CD8-positive, alpha-beta memory T cell (primary cell): Measurements from ENCODE around the gene PHLDB3. TPM values are rescaled to one million over a fixed set of nuclear protein-coding genes. Genes with fewer than 3 reads are reported as not detected.

Experiments
- CTCF ChIA-PET: fragments of 350-600 bp; sonication (Branson Sonifier 250); formaldehyde crosslinking; loops from one replicate; lab custom pipeline; 2021; ENCODE audit warnings: antibody characterized with exemption; lab: Charles Lee
- POLR2A ChIA-PET: fragments of 350-600 bp; sonication (Branson Sonifier 250); formaldehyde crosslinking; loops from one replicate; lab custom pipeline; 2021; ENCODE audit warnings: antibody characterized with exemption; lab: Charles Lee
- DNase-seq, 5 donors: peaks; one replicate each; pipeline versions ENCODE4 v3.0.0 to v3.0.0-alpha.2; 2020 to 2022; ENCODE audit warnings: mixed read lengths in 1 of 5
- H3K27ac ChIP-seq: one replicate; pipeline ENCODE4 v1.7.0; 2013; ENCODE audit warnings: low read depth, mild to moderate bottlenecking, low read length, moderate library complexity
- H3K27me3 ChIP-seq: 2 replicates; pipeline ENCODE4 v1.7.0; 2013; ENCODE audit warnings: low read length, mild to moderate bottlenecking; ENCODE audit not compliant: insufficient read depth, poor library complexity, severe bottlenecking
- H3K36me3 ChIP-seq: 2 replicates; pipeline ENCODE4 v1.7.0; 2013; ENCODE audit warnings: mild to moderate bottlenecking, low read length, moderate library complexity; ENCODE audit not compliant: insufficient read depth
- H3K4me1 ChIP-seq: 2 replicates; pipeline ENCODE4 v1.7.0; 2013; ENCODE audit warnings: mild to moderate bottlenecking, low read length, moderate library complexity; ENCODE audit not compliant: insufficient read depth
- H3K4me3 ChIP-seq: 2 replicates; pipeline ENCODE4 v1.7.0; 2013; ENCODE audit warnings: mild to moderate bottlenecking, low read length
- H3K9me3 ChIP-seq: 2 replicates; pipeline ENCODE4 v1.7.0; 2013; ENCODE audit warnings: mild to moderate bottlenecking, low read length
- H3K27ac Mint-ChIP-seq, 8 donors: one replicate each; pipeline ENCODE4 v1.8.0; 2020 to 2021; ENCODE audit warnings: mixed read lengths in 8 of 8, mild to moderate bottlenecking in 6 of 8, inconsistent platforms in 3 of 8, moderate library complexity in 3 of 8
- H3K27me3 Mint-ChIP-seq, 2 donors: one replicate each; pipeline ENCODE4 v1.8.0; 2020 to 2021; ENCODE audit warnings: mixed read lengths in 2 of 2, mild to moderate bottlenecking in 1 of 2, moderate library complexity in 1 of 2
- H3K36me3 Mint-ChIP-seq, 3 donors: one replicate each; pipeline ENCODE4 v1.8.0; 2020 to 2021; ENCODE audit warnings: mixed read lengths in 3 of 3, inconsistent platforms in 1 of 3, mild to moderate bottlenecking in 1 of 3
- H3K4me1 Mint-ChIP-seq, 3 donors: one replicate each; pipeline ENCODE4 v1.8.0; 2020 to 2021; ENCODE audit warnings: mixed read lengths in 3 of 3, inconsistent platforms in 1 of 3, mild to moderate bottlenecking in 1 of 3
- H3K4me3 Mint-ChIP-seq, 7 donors: one replicate each; pipeline ENCODE4 v1.8.0; 2020 to 2021; ENCODE audit warnings: mixed read lengths in 7 of 7, mild to moderate bottlenecking in 6 of 7, moderate library complexity in 4 of 7, inconsistent platforms in 2 of 7
- H3K9me3 Mint-ChIP-seq, 5 donors: one replicate each; pipeline ENCODE4 v1.8.0; 2020 to 2022; ENCODE audit warnings: mixed read lengths in 5 of 5, mild to moderate bottlenecking in 3 of 5, moderate library complexity in 2 of 5, inconsistent platforms in 1 of 5
- polyA plus RNA-seq: library from polyadenylated mRNA; unstranded; fragments of 300-500 nt; fragmentation: Illumina TruSeq; gene quantifications from one replicate; pipeline ENCODE4 v1.2.3, GENCODE V29; 2021
- total RNA-seq, 2 experiments: library from RNA; stranded (reverse); gene quantifications; one replicate each; pipeline ENCODE4 v1.2.3, GENCODE V29; 2021

Gene PHLDB3
- total and polyA plus RNA-seq, 3 experiments from 2014 or later, result 8.1 to 15.4 (median 13.5) TPM

GRCh38 chr19:43490759-43491158 is 13.8 kb downstream of the PHLDB3 start:
- Histone ChIP-seq H3K36me3 (no peaks in the 10 kb centered on the region), H3K9me3 (no peaks in the 10 kb centered on the region), H3K27me3 (no peaks in the 10 kb centered on the region), H3K27ac (no peak overlapping the region), H3K4me1 (no peaks in the 10 kb centered on the region), H3K4me3 (no peak overlapping the region)
- H3K4me3 Mint-ChIP-seq, result no peak overlapping the region
- ChIA-PET CTCF (interaction anchor here (1.3 to 2.1 kb wide), 3 partner anchors 42 to 104 kb away, joined by 3 to 6 read pairs (median 4); partner anchors contain the start of gene ZNF575), POLR2A (no interaction called here)
- no peak for DNase-seq
- no peaks in the 10 kb centered on the region for H3K4me1 Mint-ChIP-seq
- H3K27me3 Mint-ChIP-seq, result no peaks in the 10 kb centered on the region
- H3K27ac Mint-ChIP-seq, result no peak overlapping the region
- no peaks in the 10 kb centered on the region for H3K9me3 Mint-ChIP-seq
- H3K36me3 Mint-ChIP-seq, result peaks cover 0 to 21% (median 2%) of the 10 kb centered on the region in 3 donors

GRCh38 chr19:43489979-43490599 is 14.5 kb downstream of the PHLDB3 start:
- no peaks in the 10 kb centered on the region for H3K27me3 ChIP-seq
- peaks cover 0 to 14% (median 0%) of the 10 kb centered on the region in 3 donors for H3K36me3 Mint-ChIP-seq
- no peaks in the 10 kb centered on the region for H3K4me1 Mint-ChIP-seq
- POLR2A ChIA-PET, result no interaction called here
- no peak overlapping the region for H3K4me3 Mint-ChIP-seq
- no peaks in the 10 kb centered on the region for H3K9me3 ChIP-seq
- H3K27me3 Mint-ChIP-seq, result no peaks in the 10 kb centered on the region
- H3K36me3 ChIP-seq, result no peaks in the 10 kb centered on the region
- H3K4me3 ChIP-seq, result no peak overlapping the region
- CTCF ChIA-PET, result interaction anchor here (0.7 to 2.1 kb wide), 5 partner anchors 14 to 104 kb away, joined by 3 to 6 read pairs (median 3); partner anchors contain the start of gene ZNF575
- DNase-seq, result no peak
- H3K27ac Mint-ChIP-seq, result peak overlapping the region in 2 of 8 donors; percentile 19 to 69
- H3K27ac ChIP-seq, result no peak overlapping the region
- H3K4me1 ChIP-seq, result no peaks in the 10 kb centered on the region
- no peaks in the 10 kb centered on the region for H3K9me3 Mint-ChIP-seq

- CTCF ChIA-PET, result interaction anchor here (0.7 to 2.1 kb wide), 3 partner anchors 13 to 105 kb away, joined by 3 to 6 read pairs (median 3); no protein-coding TSS in a partner anchor
- POLR2A ChIA-PET, result no interaction called here
- Histone ChIP-seq H3K4me3 (no peak overlapping the region), H3K4me1 (no peaks in the 10 kb centered on the region), H3K27ac (no peak overlapping the region), H3K36me3 (no peaks in the 10 kb centered on the region), H3K9me3 (no peaks in the 10 kb centered on the region), H3K27me3 (no peaks in the 10 kb centered on the region)
- Mint-ChIP-seq H3K4me1 (no peaks in the 10 kb centered on the region), H3K36me3 (peaks cover 0 to 6% (median 0%) of the 10 kb centered on the region in 3 donors), H3K27ac (peak overlapping the region in 3 of 8 donors; percentile 7 to 77 (median 54)), H3K27me3 (no peaks in the 10 kb centered on the region), H3K9me3 (no peaks in the 10 kb centered on the region), H3K4me3 (no peak overlapping the region)
- no peak for DNase-seq
These were observed 15.2 kb downstream of the PHLDB3 start for GRCh38 chr19:43489310-43489709.

GRCh38 chr19:43488179-43488578 is 16.4 kb downstream of the PHLDB3 start:
- no peaks in the 10 kb centered on the region for H3K9me3 ChIP-seq
- H3K27me3 Mint-ChIP-seq, result no peaks in the 10 kb centered on the region
- no peaks in the 10 kb centered on the region for H3K27me3 ChIP-seq
- H3K36me3 ChIP-seq, result no peaks in the 10 kb centered on the region
- ChIA-PET CTCF (no interaction called here), POLR2A (no interaction called here)
- H3K9me3 Mint-ChIP-seq, result no peaks in the 10 kb centered on the region
- H3K4me1 ChIP-seq, result no peaks in the 10 kb centered on the region
- no peak overlapping the region for H3K4me3 ChIP-seq
- H3K36me3 Mint-ChIP-seq, result peaks cover 0 to 5% (median 0%) of the 10 kb centered on the region in 3 donors
- no peaks in the 10 kb centered on the region for H3K4me1 Mint-ChIP-seq
- no peak for DNase-seq
- no peak overlapping the region for H3K4me3 Mint-ChIP-seq
- H3K27ac Mint-ChIP-seq, result no peak overlapping the region
- no peak overlapping the region for H3K27ac ChIP-seq

- Mint-ChIP-seq H3K4me1 (no peaks in the 10 kb centered on the region), H3K4me3 (no peak overlapping the region)
- POLR2A ChIA-PET, result no interaction called here
These were observed 18.1 kb downstream of the PHLDB3 start for GRCh38 chr19:43486412-43486811.

GRCh38 chr19:43485951-43486350 is 18.6 kb downstream of the PHLDB3 start:
- H3K27ac Mint-ChIP-seq, result no peak overlapping the region
- H3K4me1 Mint-ChIP-seq, result no peaks in the 10 kb centered on the region
- H3K36me3 Mint-ChIP-seq, result peaks cover 0 to 10% (median 0%) of the 10 kb centered on the region in 3 donors

More at GRCh38 chr19:43486412-43486811, 18.1 kb downstream of the PHLDB3 start:
- CTCF ChIA-PET, result no interaction called here
- Mint-ChIP-seq H3K36me3 (peaks cover 0 to 9% (median 0%) of the 10 kb centered on the region in 3 donors), H3K27me3 (no peaks in the 10 kb centered on the region), H3K27ac (no peak overlapping the region), H3K9me3 (no peaks in the 10 kb centered on the region)
- DNase-seq, result no peak
- Histone ChIP-seq H3K4me1 (no peaks in the 10 kb centered on the region), H3K27ac (no peak overlapping the region), H3K9me3 (no peaks in the 10 kb centered on the region), H3K4me3 (no peak overlapping the region), H3K27me3 (no peaks in the 10 kb centered on the region), H3K36me3 (no peaks in the 10 kb centered on the region)

GRCh38 chr19:43483281-43483680 is 21.3 kb downstream of the PHLDB3 start:
- H3K36me3 Mint-ChIP-seq, result peaks cover 0 to 19% (median 3%) of the 10 kb centered on the region in 3 donors
- DNase-seq, result no peak
- no peaks in the 10 kb centered on the region for H3K4me1 Mint-ChIP-seq
- no peak overlapping the region for H3K4me3 ChIP-seq
- H3K9me3 ChIP-seq, result no peaks in the 10 kb centered on the region
- no peaks in the 10 kb centered on the region for H3K27me3 ChIP-seq
- peaks cover 6% of the 10 kb centered on the region for H3K36me3 ChIP-seq
- H3K4me3 Mint-ChIP-seq, result no peak overlapping the region
- no peak overlapping the region for H3K27ac Mint-ChIP-seq
- ChIA-PET CTCF (interaction anchor here (1.1 to 1.6 kb wide), 3 partner anchors 25 to 36 kb away, joined by 3 to 5 read pairs (median 3); no protein-coding TSS in a partner anchor), POLR2A (no interaction called here)
- no peaks in the 10 kb centered on the region for H3K9me3 Mint-ChIP-seq
- H3K27me3 Mint-ChIP-seq, result no peaks in the 10 kb centered on the region
- H3K27ac ChIP-seq, result no peak overlapping the region
- H3K4me1 ChIP-seq, result no peaks in the 10 kb centered on the region

More at GRCh38 chr19:43485951-43486350, 18.6 kb downstream of the PHLDB3 start:
- no peak overlapping the region for H3K27ac ChIP-seq
- no peaks in the 10 kb centered on the region for H3K27me3 Mint-ChIP-seq
- POLR2A ChIA-PET, result no interaction called here
- CTCF ChIA-PET, result no interaction called here
- H3K36me3 ChIP-seq, result no peaks in the 10 kb centered on the region
- no peak for DNase-seq
- H3K9me3 Mint-ChIP-seq, result no peaks in the 10 kb centered on the region
- no peaks in the 10 kb centered on the region for H3K9me3 ChIP-seq
- no peak overlapping the region for H3K4me3 ChIP-seq
- no peaks in the 10 kb centered on the region for H3K27me3 ChIP-seq
- no peak overlapping the region for H3K4me3 Mint-ChIP-seq
- no peaks in the 10 kb centered on the region for H3K4me1 ChIP-seq

- H3K27me3 Mint-ChIP-seq, result no peaks in the 10 kb centered on the region
- ChIA-PET CTCF (interaction anchor here (1.1 kb wide), 1 partner anchor 35 kb away, joined by 5 read pairs; no protein-coding TSS in a partner anchor), POLR2A (interaction anchor here (0.6 kb wide), 1 partner anchor 1279 kb away, joined by 3 read pairs; no protein-coding TSS in a partner anchor)
- no peak overlapping the region for H3K4me3 Mint-ChIP-seq
- H3K4me1 ChIP-seq, result no peaks in the 10 kb centered on the region
- H3K27me3 ChIP-seq, result no peaks in the 10 kb centered on the region
- H3K27ac ChIP-seq, result no peak overlapping the region
- no peaks in the 10 kb centered on the region for H3K9me3 Mint-ChIP-seq
- H3K9me3 ChIP-seq, result no peaks in the 10 kb centered on the region
- H3K27ac Mint-ChIP-seq, result peak overlapping the region in 3 of 8 donors; percentile 8 to 28 (median 17)
- no peaks in the 10 kb centered on the region for H3K4me1 Mint-ChIP-seq
- DNase-seq, result no peak
- H3K36me3 ChIP-seq, result peaks cover 6% of the 10 kb centered on the region
- H3K36me3 Mint-ChIP-seq, result peaks cover 0 to 25% (median 9%) of the 10 kb centered on the region in 3 donors
- no peak overlapping the region for H3K4me3 ChIP-seq
These were observed 22.4 kb downstream of the PHLDB3 start for GRCh38 chr19:43482193-43482592.
